Trophoblast cell (in vitro differentiated cells and primary cell): Measurements from ENCODE around the gene WWTR1.

Experiments used
- DNase-seq, 2 donors: peaks; one replicate each; pipeline ENCODE4 v3.0.0-alpha.2; 2016
- H2AFZ ChIP-seq: 2 replicates; pipeline ENCODE4 v1.6.1; 2013; ENCODE audit warnings: low read length, moderate library complexity, mild to moderate bottlenecking; ENCODE audit not compliant: insufficient read depth, poor library complexity
- H2AK5ac ChIP-seq: 2 replicates; pipeline ENCODE4 v1.6.1; 2013; ENCODE audit warnings: mild to moderate bottlenecking, low read length
- H2BK120ac ChIP-seq: 2 replicates; pipeline ENCODE4 v1.6.1; 2013; ENCODE audit warnings: low read length, mild to moderate bottlenecking, moderate library complexity; ENCODE audit not compliant: insufficient read depth, poor library complexity
- H2BK12ac ChIP-seq: 2 replicates; pipeline ENCODE4 v1.6.1; 2013; ENCODE audit warnings: mild to moderate bottlenecking, low read length, moderate library complexity
- H2BK5ac ChIP-seq: 2 replicates; pipeline ENCODE4 v1.6.1; 2013; ENCODE audit warnings: low read length, low read depth, moderate library complexity, mild to moderate bottlenecking; ENCODE audit not compliant: poor library complexity
- H3K14ac ChIP-seq: 2 replicates; pipeline ENCODE4 v1.6.1; 2013; ENCODE audit warnings: mild to moderate bottlenecking, low read length
- H3K18ac ChIP-seq: 2 replicates; pipeline ENCODE4 v1.6.1; 2013; ENCODE audit warnings: mild to moderate bottlenecking, low read length
- H3K23ac ChIP-seq: 2 replicates; pipeline ENCODE4 v1.6.1; 2013; ENCODE audit warnings: low read length
- H3K27ac ChIP-seq: 2 replicates; pipeline ENCODE4 v1.5.1; 2013; ENCODE audit warnings: low read depth, mild to moderate bottlenecking, inconsistent platforms, low read length, moderate library complexity
- H3K27me3 ChIP-seq: 2 replicates; pipeline ENCODE4 v1.6.1; 2013; ENCODE audit warnings: inconsistent platforms, mild to moderate bottlenecking, low read length, moderate library complexity; ENCODE audit not compliant: insufficient read depth
- H3K36me3 ChIP-seq, 2 experiments: 1 replicate in 1 of 2; 2 replicates in 1 of 2; pipeline ENCODE4 v1.6.1; 2013; ENCODE audit warnings: low read length in 2 of 2, mild to moderate bottlenecking in 2 of 2, moderate library complexity in 1 of 2; ENCODE audit not compliant: insufficient read depth in 2 of 2, control insufficient read depth in 1 of 2
- H3K4ac ChIP-seq: 2 replicates; pipeline ENCODE4 v1.6.1; 2013; ENCODE audit warnings: low read depth, mild to moderate bottlenecking, low read length, moderate library complexity
- H3K4me1 ChIP-seq, 2 experiments: 1 replicate in 1 of 2; 2 replicates in 1 of 2; pipeline ENCODE4 v1.6.1; 2013; ENCODE audit warnings: low read length in 2 of 2, mild to moderate bottlenecking in 2 of 2, moderate library complexity in 1 of 2; ENCODE audit not compliant: insufficient read depth in 2 of 2, control insufficient read depth in 1 of 2
- H3K4me2 ChIP-seq: 2 replicates; pipeline ENCODE4 v1.6.1; 2013; ENCODE audit warnings: inconsistent platforms, mild to moderate bottlenecking, low read length, moderate library complexity
- H3K4me3 ChIP-seq: 2 replicates; pipeline ENCODE4 v1.5.1; 2013; ENCODE audit warnings: mild to moderate bottlenecking, low read depth, low read length, inconsistent platforms
- H3K79me1 ChIP-seq: one replicate; pipeline ENCODE4 v1.6.1; 2013; ENCODE audit warnings: low read length
- H3K79me2 ChIP-seq: 2 replicates; pipeline ENCODE4 v1.6.1; 2013; ENCODE audit warnings: low read length, mild to moderate bottlenecking; ENCODE audit not compliant: control insufficient read depth, insufficient read depth, poor library complexity
- H3K9ac ChIP-seq: 2 replicates; pipeline ENCODE4 v1.6.1; 2013; ENCODE audit warnings: mild to moderate bottlenecking, low read length
- H3K9me3 ChIP-seq: 2 replicates; pipeline ENCODE4 v1.6.1; 2013; ENCODE audit warnings: low read depth, mild to moderate bottlenecking, control low read depth, inconsistent platforms, low read length; ENCODE audit not compliant: insufficient read depth
- H4K12ac ChIP-seq: 2 replicates; pipeline ENCODE4 v1.6.1; 2013; ENCODE audit warnings: low read depth, mild to moderate bottlenecking, low read length, moderate library complexity
- H4K8ac ChIP-seq: 2 replicates; pipeline ENCODE4 v1.6.1; 2013; ENCODE audit warnings: low read depth, mild to moderate bottlenecking, low read length, moderate library complexity
- H4K91ac ChIP-seq: one replicate; pipeline ENCODE4 v1.6.1; 2013; ENCODE audit warnings: low read depth, mild to moderate bottlenecking, low read length, moderate library complexity
- WGBS: extraction: QIAGEN DNeasy Blood & Tissue Kit; methylation state at CpG from one replicate; pipeline ENCODE4 v1.1.7; 2013; ENCODE audit warnings: missing lambda C conversion rate; ENCODE audit not compliant: insufficient read length, insufficient coverage; ENCODE audit errors: extremely low coverage; 5-methylcytosine and 5-hydroxymethylcytosine counted together

The WWTR1 gene

GRCh38 chr3:149635396-149635795 lies 22.4 kb downstream of the WWTR1 start:
- Histone ChIP-seq H3K27me3 (no peaks in the 10 kb centered on the region), H3K4me3 (no peak overlapping the region), H2BK120ac (no peak overlapping the region), H3K4me1 (peaks cover 2 to 4% of the 10 kb centered on the region in 2 experiments), H3K4me2 (no peak overlapping the region), H2AK5ac (no peak overlapping the region), H3K27ac (no peak overlapping the region), H4K12ac (no peak overlapping the region), H2AFZ (no peak overlapping the region), H3K9ac (no peak overlapping the region), H3K9me3 (no peaks in the 10 kb centered on the region), H2BK12ac (no peak overlapping the region), H3K79me1 (no peaks in the 10 kb centered on the region), H3K4ac (peak overlapping the region; percentile 15), H3K18ac (no peak overlapping the region), H3K23ac (no peak overlapping the region), H4K8ac (no peak overlapping the region), H4K91ac (no peak overlapping the region), H3K36me3 (peaks cover 4 to 9% of the 10 kb centered on the region in 2 experiments), H3K79me2 (peaks cover 9% of the 10 kb centered on the region), H2BK5ac (no peak overlapping the region), H3K14ac (no peak overlapping the region)
- WGBS, result 100% methylated on average over 3 of the region's 4 CpGs
- no peak for DNase-seq

GRCh38 chr3:149634573-149634972 lies 23.3 kb downstream of the WWTR1 start:
- H4K8ac ChIP-seq, result peak overlapping the region; percentile 52
- H3K23ac ChIP-seq, result no peak overlapping the region
- peak overlapping the region; percentile 68 for H3K18ac ChIP-seq
- peak in 1 of 2 donors; percentile 9 for DNase-seq
- no peaks in the 10 kb centered on the region for H3K27me3 ChIP-seq
- no peaks in the 10 kb centered on the region for H3K79me1 ChIP-seq
- peaks cover 6 to 9% of the 10 kb centered on the region in 2 experiments for H3K36me3 ChIP-seq
- H2BK12ac ChIP-seq, result no peak overlapping the region
- no peak overlapping the region for H2BK5ac ChIP-seq
- H2AK5ac ChIP-seq, result no peak overlapping the region
- no peak overlapping the region for H3K4me2 ChIP-seq
- H2AFZ ChIP-seq, result peak overlapping the region; percentile 72
- peaks cover 9% of the 10 kb centered on the region for H3K79me2 ChIP-seq
- H3K4me3 ChIP-seq, result no peak overlapping the region
- no peak overlapping the region for H3K27ac ChIP-seq
- H3K14ac ChIP-seq, result no peak overlapping the region
- H4K12ac ChIP-seq, result no peak overlapping the region
- no peak overlapping the region for H2BK120ac ChIP-seq
- H4K91ac ChIP-seq, result no peak overlapping the region
- peak overlapping the region; percentile 26 for H3K4ac ChIP-seq
- no CpG with 5 or more reads among the region's 4 CpGs for WGBS
- peaks cover 2 to 4% of the 10 kb centered on the region in 2 experiments for H3K4me1 ChIP-seq
- H3K9me3 ChIP-seq, result no peaks in the 10 kb centered on the region
- no peak overlapping the region for H3K9ac ChIP-seq

GRCh38 chr3:149634072-149634471 lies 23.8 kb downstream of the WWTR1 start:
- Histone ChIP-seq H3K36me3 (peaks cover 6 to 9% of the 10 kb centered on the region in 2 experiments), H2BK5ac (no peak overlapping the region), H3K9me3 (no peaks in the 10 kb centered on the region), H2BK12ac (no peak overlapping the region), H3K9ac (no peak overlapping the region), H3K27ac (no peak overlapping the region), H3K79me1 (no peaks in the 10 kb centered on the region), H2BK120ac (no peak overlapping the region), H3K79me2 (peaks cover 9% of the 10 kb centered on the region), H3K4me3 (no peak overlapping the region), H3K4me1 (peaks cover 2 to 4% of the 10 kb centered on the region in 2 experiments), H4K8ac (no peak overlapping the region), H3K4me2 (no peak overlapping the region), H2AFZ (no peak overlapping the region), H3K27me3 (no peaks in the 10 kb centered on the region), H3K14ac (no peak overlapping the region), H3K18ac (no peak overlapping the region), H4K12ac (no peak overlapping the region), H2AK5ac (no peak overlapping the region), H4K91ac (no peak overlapping the region), H3K4ac (peak overlapping the region; percentile 35), H3K23ac (no peak overlapping the region)
- DNase-seq, result no peak
- no CpG with 5 or more reads among the region's 4 CpGs for WGBS

- Histone ChIP-seq H4K8ac (no peak overlapping the region), H4K91ac (no peak overlapping the region), H3K79me1 (no peaks in the 10 kb centered on the region), H3K4me2 (no peak overlapping the region), H3K23ac (no peak overlapping the region), H4K12ac (no peak overlapping the region), H2BK5ac (no peak overlapping the region), H3K79me2 (peaks cover 13% of the 10 kb centered on the region), H2BK120ac (no peak overlapping the region), H3K4me3 (no peak overlapping the region), H3K27me3 (no peaks in the 10 kb centered on the region), H2BK12ac (no peak overlapping the region), H3K36me3 (peaks cover 9 to 16% of the 10 kb centered on the region in 2 experiments), H2AK5ac (no peak overlapping the region), H3K14ac (no peak overlapping the region), H3K27ac (no peak overlapping the region), H3K9me3 (no peaks in the 10 kb centered on the region), H3K4ac (peak overlapping the region; percentile 72), H3K4me1 (peaks cover 2 to 4% of the 10 kb centered on the region in 2 experiments), H2AFZ (no peak overlapping the region), H3K9ac (no peak overlapping the region), H3K18ac (no peak overlapping the region)
- DNase-seq, result no peak
- WGBS, result no CpG with 5 or more reads among the region's 5 CpGs
These were observed 25.6 kb downstream of the WWTR1 start for GRCh38 chr3:149632225-149632624.
